ENCODE data around the gene LNX1.

Gene LNX1

GRCh38 chr4:53500546-53500945 lies 90.7 kb downstream of the LNX1 start:
- Histone ChIP-seq H3K27me3 (no peaks in the 10 kb centered on the region), H3K4me1 (peaks cover 0 to 25% (median 2%) of the 10 kb centered on the region in 4 donors), H3K9me3 (no peaks in the 10 kb centered on the region), H3K4me3 (no peak overlapping the region), H3K36me3 (peaks cover 0 to 3% (median 0%) of the 10 kb centered on the region in 3 donors), H3K27ac (no peak overlapping the region)
- DNase-seq = no peak
- TF ChIP-seq CTCF (IDR thresholded peaks at IDR 0.05) = no peak
- intact Hi-C loops (cut with DNase I; ENCODE audit: low total_unique reads) = no loop called here

- peaks cover 0 to 25% (median 2%) of the 10 kb centered on the region in 4 donors for H3K4me1 ChIP-seq
- DNase-seq = no peak
- H3K27ac ChIP-seq = no peak overlapping the region
- no peak overlapping the region for H3K4me3 ChIP-seq
- no peak for TF ChIP-seq CTCF (IDR thresholded peaks at IDR 0.05)
- no peaks in the 10 kb centered on the region for H3K9me3 ChIP-seq
- no peaks in the 10 kb centered on the region for H3K27me3 ChIP-seq
- intact Hi-C loops (cut with DNase I; ENCODE audit: low total_unique reads) = no loop called here
- peaks cover 0 to 3% (median 0%) of the 10 kb centered on the region in 3 donors for H3K36me3 ChIP-seq
Observed at GRCh38 chr4:53499791-53500190, 91.5 kb downstream of the LNX1 start.

- Histone ChIP-seq H3K4me1 (peaks cover 0 to 25% (median 2%) of the 10 kb centered on the region in 4 donors), H3K9me3 (no peaks in the 10 kb centered on the region), H3K27ac (peak overlapping the region; percentile 55 to 65), H3K27me3 (no peaks in the 10 kb centered on the region), H3K36me3 (peaks cover 0 to 3% (median 0%) of the 10 kb centered on the region in 3 donors), H3K4me3 (no peak overlapping the region)
- intact Hi-C loops (cut with DNase I; ENCODE audit: low total_unique reads) = no loop called here
- TF ChIP-seq CTCF (IDR thresholded peaks at IDR 0.05) = no peak
- no peak for DNase-seq
Observed at GRCh38 chr4:53498706-53499105, 92.6 kb downstream of the LNX1 start.

- DNase-seq = peak; percentile 71 to 76
- intact Hi-C loops (cut with DNase I; ENCODE audit: low total_unique reads) = no loop called here
- Histone ChIP-seq H3K9me3 (no peaks in the 10 kb centered on the region), H3K4me1 (peaks cover 0 to 25% (median 2%) of the 10 kb centered on the region in 4 donors), H3K4me3 (no peak overlapping the region), H3K27me3 (no peaks in the 10 kb centered on the region), H3K36me3 (peaks cover 0 to 3% (median 0%) of the 10 kb centered on the region in 3 donors), H3K27ac (peak overlapping the region; percentile 55 to 65)
- no peak for TF ChIP-seq CTCF (IDR thresholded peaks at IDR 0.05)
Observed at GRCh38 chr4:53497487-53498244, 93.6 kb downstream of the LNX1 start.

- no peaks in the 10 kb centered on the region for H3K27me3 ChIP-seq
- H3K27ac ChIP-seq = no peak overlapping the region
- peaks cover 0 to 3% (median 0%) of the 10 kb centered on the region in 3 donors for H3K36me3 ChIP-seq
- DNase-seq = no peak
- intact Hi-C loops (cut with DNase I; ENCODE audit: low total_unique reads) = no loop called here
- peaks cover 0 to 33% (median 4%) of the 10 kb centered on the region in 4 donors for H3K4me1 ChIP-seq
- H3K9me3 ChIP-seq = no peaks in the 10 kb centered on the region
- H3K4me3 ChIP-seq = no peak overlapping the region
- TF ChIP-seq CTCF (IDR thresholded peaks at IDR 0.05) = no peak
Observed at GRCh38 chr4:53494851-53495250, 96.4 kb downstream of the LNX1 start.

All from tibial artery (tissue), 4 donors.